ENCODE measurements around the gene MEX3D. TPM values are rescaled to one million over a fixed set of nuclear protein-coding genes. Genes with fewer than 3 reads are reported as not detected.
A peak's percentile ranks its signal among the peaks of the same experiment; 100 is the strongest.

Gene MEX3D
- polyA plus RNA-seq, 2 donors = 2.8 to 8.4 TPM

- Histone ChIP-seq H3K4me3 (ENCODE audit: low read depth in 1 of 2, low read length in 2 of 2) (no peak overlapping the region), H3K36me3 (ENCODE audit: control insufficient read depth in 2 of 2, insufficient read depth in 2 of 2, low read length in 1 of 2) (peaks cover 7 to 37% of the 10 kb centered on the region in 2 donors), H3K27me3 (ENCODE audit: control insufficient read depth in 1 of 2, insufficient read depth in 2 of 2, low read length in 2 of 2) (no peaks in the 10 kb centered on the region), H3K9me3 (ENCODE audit: control insufficient read depth in 2 of 2, insufficient read depth in 1 of 2, low read depth in 1 of 2, low read length in 1 of 2) (no peaks in the 10 kb centered on the region), H3K4me1 (ENCODE audit: control insufficient read depth in 2 of 2, insufficient read depth in 2 of 2, low read length in 1 of 2) (peaks cover 0 to 9% of the 10 kb centered on the region in 2 donors), H3K27ac (ENCODE audit: low read depth in 2 of 2, low read length in 1 of 2) (no peak overlapping the region)
- WGBS, 2 donors = 90% methylated on average over 16 of the region's 16 CpGs
Observed at GRCh38 chr19:1609680-1610474, 41.8 kb upstream of the MEX3D start.

GRCh38 chr19:1609103-1609396 lies 40.9 kb upstream of the MEX3D start:
- Histone ChIP-seq H3K9me3 (ENCODE audit: control insufficient read depth in 2 of 2, insufficient read depth in 1 of 2, low read depth in 1 of 2, low read length in 1 of 2) (no peaks in the 10 kb centered on the region), H3K27me3 (ENCODE audit: control insufficient read depth in 1 of 2, insufficient read depth in 2 of 2, low read length in 2 of 2) (no peaks in the 10 kb centered on the region), H3K4me1 (ENCODE audit: control insufficient read depth in 2 of 2, insufficient read depth in 2 of 2, low read length in 1 of 2) (peaks cover 0 to 10% of the 10 kb centered on the region in 2 donors), H3K4me3 (ENCODE audit: low read depth in 1 of 2, low read length in 2 of 2) (no peak overlapping the region), H3K27ac (ENCODE audit: low read depth in 2 of 2, low read length in 1 of 2) (peak overlapping the region; percentile 34 to 38), H3K36me3 (ENCODE audit: control insufficient read depth in 2 of 2, insufficient read depth in 2 of 2, low read length in 1 of 2) (peaks cover 0 to 30% of the 10 kb centered on the region in 2 donors)
- 42% methylated on average over 10 of the region's 10 CpGs for WGBS, 2 donors

- WGBS, 2 donors = 47 to 51% methylated on average over 23 of the region's 23 CpGs
- peak overlapping the region; percentile 34 to 38 for H3K27ac ChIP-seq (ENCODE audit: low read depth in 2 of 2, low read length in 1 of 2)
Observed at GRCh38 chr19:1608359-1609102, 40.4 kb upstream of the MEX3D start.

GRCh38 chr19:1606138-1606651 lies 38.1 kb upstream of the MEX3D start:
- H3K4me3 ChIP-seq (ENCODE audit: low read depth in 1 of 2, low read length in 2 of 2) = peak overlapping the region; percentile 58 to 92
- WGBS, 2 donors = 16 to 18% methylated on average over 16 of the region's 16 CpGs
- H3K27ac ChIP-seq (ENCODE audit: low read depth in 2 of 2, low read length in 1 of 2) = peak overlapping the region; percentile 94 to 96
- no peaks in the 10 kb centered on the region for H3K27me3 ChIP-seq (ENCODE audit: control insufficient read depth in 1 of 2, insufficient read depth in 2 of 2, low read length in 2 of 2)
- peaks cover 0 to 3% of the 10 kb centered on the region in 2 donors for H3K36me3 ChIP-seq (ENCODE audit: control insufficient read depth in 2 of 2, insufficient read depth in 2 of 2, low read length in 1 of 2)
- H3K4me1 ChIP-seq (ENCODE audit: control insufficient read depth in 2 of 2, insufficient read depth in 2 of 2, low read length in 1 of 2) = peaks cover 0 to 20% of the 10 kb centered on the region in 2 donors
- no peaks in the 10 kb centered on the region for H3K9me3 ChIP-seq (ENCODE audit: control insufficient read depth in 2 of 2, insufficient read depth in 1 of 2, low read depth in 1 of 2, low read length in 1 of 2)

More at GRCh38 chr19:1608359-1609102, 40.4 kb upstream of the MEX3D start:
- H3K27me3 ChIP-seq (ENCODE audit: control insufficient read depth in 1 of 2, insufficient read depth in 2 of 2, low read length in 2 of 2) = no peaks in the 10 kb centered on the region
- no peaks in the 10 kb centered on the region for H3K9me3 ChIP-seq (ENCODE audit: control insufficient read depth in 2 of 2, insufficient read depth in 1 of 2, low read depth in 1 of 2, low read length in 1 of 2)
- H3K4me3 ChIP-seq (ENCODE audit: low read depth in 1 of 2, low read length in 2 of 2) = no peak overlapping the region
- H3K4me1 ChIP-seq (ENCODE audit: control insufficient read depth in 2 of 2, insufficient read depth in 2 of 2, low read length in 1 of 2) = peaks cover 0 to 14% of the 10 kb centered on the region in 2 donors
- H3K36me3 ChIP-seq (ENCODE audit: control insufficient read depth in 2 of 2, insufficient read depth in 2 of 2, low read length in 1 of 2) = peaks cover 0 to 24% of the 10 kb centered on the region in 2 donors

- 1% methylated on average over 61 to 79 of the region's 79 CpGs for WGBS, 2 donors
- Histone ChIP-seq H3K9me3 (ENCODE audit: control insufficient read depth in 2 of 2, insufficient read depth in 1 of 2, low read depth in 1 of 2, low read length in 1 of 2) (no peaks in the 10 kb centered on the region), H3K27me3 (ENCODE audit: control insufficient read depth in 1 of 2, insufficient read depth in 2 of 2, low read length in 2 of 2) (no peaks in the 10 kb centered on the region), H3K36me3 (ENCODE audit: control insufficient read depth in 2 of 2, insufficient read depth in 2 of 2, low read length in 1 of 2) (peaks cover 0 to 3% of the 10 kb centered on the region in 2 donors), H3K4me3 (ENCODE audit: low read depth in 1 of 2, low read length in 2 of 2) (peak within 1 kb of the TSS; percentile 68 to 92), H3K27ac (ENCODE audit: low read depth in 2 of 2, low read length in 1 of 2) (peak within 1 kb of the TSS; percentile 94 to 96), H3K4me1 (ENCODE audit: control insufficient read depth in 2 of 2, insufficient read depth in 2 of 2, low read length in 1 of 2) (peaks cover 0 to 20% of the 10 kb centered on the region in 2 donors)
Observed at GRCh38 chr19:1605236-1606137, 37.4 kb upstream of the MEX3D start, which contains the start of gene UQCR11. Gene UQCR11, minus strand, starts transcription at chr19:1605462. Its CDS starts 53 bp downstream, at chr19:1605409.

- Histone ChIP-seq H3K27me3 (ENCODE audit: control insufficient read depth in 1 of 2, insufficient read depth in 2 of 2, low read length in 2 of 2) (no peaks in the 10 kb centered on the region), H3K27ac (ENCODE audit: low read depth in 2 of 2, low read length in 1 of 2) (no peak overlapping the region), H3K4me3 (ENCODE audit: low read depth in 1 of 2, low read length in 2 of 2) (no peak overlapping the region), H3K4me1 (ENCODE audit: control insufficient read depth in 2 of 2, insufficient read depth in 2 of 2, low read length in 1 of 2) (peaks cover 0 to 20% of the 10 kb centered on the region in 2 donors), H3K36me3 (ENCODE audit: control insufficient read depth in 2 of 2, insufficient read depth in 2 of 2, low read length in 1 of 2) (peaks cover 12 to 21% of the 10 kb centered on the region in 2 donors), H3K9me3 (ENCODE audit: control insufficient read depth in 2 of 2, insufficient read depth in 1 of 2, low read depth in 1 of 2, low read length in 1 of 2) (no peaks in the 10 kb centered on the region)
- 93 to 96% methylated on average over 21 of the region's 21 CpGs for whole genome bisulfite sequencing, 2 donors
Observed at GRCh38 chr19:1602091-1602707, 34.1 kb upstream of the MEX3D start.

- Histone ChIP-seq H3K9me3 (ENCODE audit: control insufficient read depth in 2 of 2, insufficient read depth in 1 of 2, low read depth in 1 of 2, low read length in 1 of 2) (no peaks in the 10 kb centered on the region), H3K4me1 (ENCODE audit: control insufficient read depth in 2 of 2, insufficient read depth in 2 of 2, low read length in 1 of 2) (peaks cover 0 to 20% of the 10 kb centered on the region in 2 donors), H3K27me3 (ENCODE audit: control insufficient read depth in 1 of 2, insufficient read depth in 2 of 2, low read length in 2 of 2) (no peaks in the 10 kb centered on the region), H3K36me3 (ENCODE audit: control insufficient read depth in 2 of 2, insufficient read depth in 2 of 2, low read length in 1 of 2) (peaks cover 14 to 22% of the 10 kb centered on the region in 2 donors), H3K27ac (ENCODE audit: low read depth in 2 of 2, low read length in 1 of 2) (no peak overlapping the region), H3K4me3 (ENCODE audit: low read depth in 1 of 2, low read length in 2 of 2) (no peak overlapping the region)
- 86 to 92% methylated on average over 14 of the region's 14 CpGs for WGBS, 2 donors
Observed at GRCh38 chr19:1601613-1602064, 33.5 kb upstream of the MEX3D start.

- 90 to 92% methylated on average over 13 to 15 of the region's 15 CpGs for WGBS, 2 donors
- H3K27ac ChIP-seq (ENCODE audit: low read depth in 2 of 2, low read length in 1 of 2) = no peak overlapping the region
- no peaks in the 10 kb centered on the region for H3K9me3 ChIP-seq (ENCODE audit: control insufficient read depth in 2 of 2, insufficient read depth in 1 of 2, low read depth in 1 of 2, low read length in 1 of 2)
- peaks cover 19 to 22% of the 10 kb centered on the region in 2 donors for H3K36me3 ChIP-seq (ENCODE audit: control insufficient read depth in 2 of 2, insufficient read depth in 2 of 2, low read length in 1 of 2)
- no peaks in the 10 kb centered on the region for H3K27me3 ChIP-seq (ENCODE audit: control insufficient read depth in 1 of 2, insufficient read depth in 2 of 2, low read length in 2 of 2)
- no peak overlapping the region for H3K4me3 ChIP-seq (ENCODE audit: low read depth in 1 of 2, low read length in 2 of 2)
- H3K4me1 ChIP-seq (ENCODE audit: control insufficient read depth in 2 of 2, insufficient read depth in 2 of 2, low read length in 1 of 2) = peaks cover 0 to 12% of the 10 kb centered on the region in 2 donors
Observed at GRCh38 chr19:1599460-1599846, 31.3 kb upstream of the MEX3D start.

Measured in esophagus (tissue), 2 donors.